PFSK-1 (cell line): ENCODE data around the gene KCNH1.

Source experiments
- FOXP2 ChIP-seq: optimal IDR thresholded peaks from 2 replicates; pipeline ENCODE3; 2011; ENCODE audit warnings: borderline replicate concordance, control low read depth, inconsistent platforms; ENCODE audit not compliant: insufficient read depth; ENCODE audit errors: extremely low read length, extremely low read depth
- POLR2AphosphoS5 ChIP-seq: IDR thresholded peaks from 2 replicates; pipeline ENCODE4 v1.6.1; 2012; ENCODE audit warnings: low read depth, mild to moderate bottlenecking, control low read depth, low read length, moderate library complexity
- REST ChIP-seq, 2 experiments: IDR thresholded peaks; 2 replicates each; pipeline versions ENCODE4 v1.6.1 to v1.8.0; 2011 to 2012; ENCODE audit warnings: low read depth in 2 of 2, low read length in 2 of 2, control low read depth in 1 of 2, inconsistent platforms in 1 of 2, mild to moderate bottlenecking in 1 of 2, moderate library complexity in 1 of 2; ENCODE audit not compliant: insufficient read depth in 1 of 2
- TAF1 ChIP-seq: IDR thresholded peaks from 2 replicates; pipeline ENCODE4 v1.6.1; 2012; ENCODE audit warnings: low read length, control low read depth, borderline replicate concordance; ENCODE audit not compliant: insufficient read depth

GRCh38 chr1:210747890-210748289, 386.1 kb downstream of the KCNH1 start:
- TF ChIP-seq REST (IDR thresholded peaks at IDR 0.05; ENCODE audit: insufficient read depth in 1 of 2, low read depth in 2 of 2, low read length in 2 of 2) (no peak), POLR2AphosphoS5 (no peak), TAF1 (no peak), FOXP2 (no peak)
